GM18858 (cell line): ENCODE data around the gene FRMD4A.

Source experiments
- ATAC-seq: cut with Tn5 transposase; IDR thresholded peaks from one replicate; pipeline ENCODE4 v1.9.1; 2021; ENCODE audit not compliant: unreplicated experiment

FRMD4A gene

GRCh38 chr10:14195433-14195832 lies 135.3 kb downstream of the FRMD4A start:
- ATAC-seq, result no peak

GRCh38 chr10:14192746-14193145 lies 138.0 kb downstream of the FRMD4A start:
- no peak for ATAC-seq

DNA sequence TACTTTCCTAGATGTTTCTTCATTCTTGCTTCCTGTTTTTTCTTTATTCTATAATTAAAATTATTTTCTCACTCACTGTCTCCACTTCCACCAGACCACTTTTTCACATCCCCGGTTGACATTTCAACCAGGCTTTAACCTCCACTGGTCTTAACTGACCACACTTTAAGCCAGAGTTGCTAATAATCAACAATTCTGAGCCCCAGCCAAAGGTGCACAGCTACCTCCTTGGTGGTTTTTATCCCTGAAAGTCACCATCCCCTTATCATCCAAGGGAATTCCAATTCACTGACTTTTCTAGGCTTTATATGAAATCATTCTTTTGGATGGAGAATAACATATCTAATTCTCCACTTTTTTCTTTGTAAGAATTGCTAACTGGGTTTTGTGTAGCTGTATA lies 138.9 kb downstream of the FRMD4A start:
- no peak for ATAC-seq

DNA sequence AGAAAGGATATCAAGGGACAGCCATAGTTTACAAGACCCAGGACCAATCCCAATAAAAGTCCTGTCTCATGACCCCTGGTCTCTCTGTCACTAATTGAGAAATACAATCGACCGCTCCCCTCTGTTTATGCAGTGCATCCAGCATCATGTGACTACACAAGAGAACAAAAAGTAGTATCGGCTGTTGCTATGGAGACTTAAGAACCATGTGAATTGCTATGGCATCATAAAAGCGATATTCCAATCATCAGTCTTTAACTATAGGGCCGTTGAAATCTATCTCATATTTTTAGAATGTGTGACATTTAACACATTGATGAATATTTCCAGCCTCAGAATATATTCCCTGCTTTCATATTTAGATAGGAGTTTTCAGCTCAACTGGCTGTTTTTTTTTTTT lies 139.3 kb downstream of the FRMD4A start:
- no peak for ATAC-seq

DNA sequence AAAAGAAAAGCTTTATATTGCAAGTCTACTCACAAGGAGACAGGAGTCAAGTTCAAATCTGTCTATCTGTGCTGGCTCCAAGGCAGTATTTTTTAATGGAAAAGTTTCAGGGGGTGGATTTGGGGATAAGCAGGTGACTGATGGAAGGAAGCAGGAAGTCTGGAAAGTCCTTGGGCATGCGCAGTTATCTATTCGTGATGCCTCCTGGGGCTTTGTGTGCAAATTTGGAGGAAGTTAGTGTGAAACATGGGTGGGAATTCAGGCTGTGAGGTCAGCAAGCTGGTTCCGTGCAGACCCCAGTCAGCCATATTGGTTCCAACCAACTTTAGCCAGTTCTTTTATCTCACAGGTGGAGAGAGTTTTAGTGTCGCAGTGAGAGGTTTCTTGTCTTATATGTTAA lies 140.0 kb downstream of the FRMD4A start:
- no peak for ATAC-seq

DNA sequence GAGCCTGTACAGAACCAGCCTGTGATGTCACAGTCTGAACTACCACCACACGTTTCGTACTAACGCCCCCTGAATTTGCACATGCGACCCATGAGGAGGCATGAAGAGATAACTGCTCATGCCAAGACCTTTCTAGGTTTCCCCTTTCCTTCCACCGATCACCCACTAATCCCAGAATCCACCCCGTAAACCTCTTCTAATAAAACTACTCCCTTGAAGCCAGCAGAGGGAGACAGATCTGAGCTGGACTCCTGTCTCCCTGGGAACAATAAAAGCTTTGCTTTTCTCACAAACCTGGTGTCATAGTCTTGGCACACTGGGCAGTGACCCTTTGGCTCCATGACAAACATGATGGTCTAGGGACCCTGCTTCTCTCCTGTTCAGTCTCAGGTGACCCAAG lies 144.5 kb downstream of the FRMD4A start:
- ATAC-seq, result no peak

DNA sequence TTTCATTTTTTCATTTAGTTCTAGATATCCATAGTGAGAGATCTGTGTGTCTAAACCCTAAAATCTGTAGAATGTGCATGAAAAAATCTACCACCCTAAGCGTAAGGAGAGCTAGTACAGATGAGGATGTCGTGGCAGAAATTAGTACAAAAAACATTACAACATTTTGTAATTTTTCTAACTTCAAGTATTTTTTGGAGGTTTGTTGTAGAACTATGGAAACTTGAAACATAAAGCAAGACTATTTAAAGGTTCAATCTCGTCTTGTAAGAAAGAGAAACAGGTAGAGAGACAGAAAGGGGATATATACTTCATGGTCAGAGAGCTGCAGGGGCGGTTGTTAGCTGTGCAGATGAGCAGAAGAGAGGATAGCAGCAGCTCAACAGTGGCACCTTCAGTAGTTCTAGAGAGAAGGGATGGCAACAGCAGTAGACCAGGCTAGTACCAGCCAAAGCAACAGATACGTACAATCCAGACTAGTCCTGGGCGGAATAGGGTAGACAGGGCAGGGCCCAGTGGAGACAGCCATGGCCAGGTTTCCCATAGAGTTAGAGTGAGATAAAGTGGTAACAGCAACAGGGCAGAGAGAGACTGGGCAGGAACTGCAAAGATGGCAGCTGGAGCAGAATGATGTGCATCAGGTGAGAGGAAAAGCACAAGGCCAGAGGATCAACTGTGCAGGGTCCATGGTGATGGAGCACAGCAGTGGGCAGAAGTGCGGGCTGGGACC lies 145.2 kb downstream of the FRMD4A start:
- peak; percentile 78 for ATAC-seq

- ATAC-seq, result peak; percentile 35
Measured at GRCh38 chr10:14184841-14185315, 145.8 kb downstream of the FRMD4A start.

DNA sequence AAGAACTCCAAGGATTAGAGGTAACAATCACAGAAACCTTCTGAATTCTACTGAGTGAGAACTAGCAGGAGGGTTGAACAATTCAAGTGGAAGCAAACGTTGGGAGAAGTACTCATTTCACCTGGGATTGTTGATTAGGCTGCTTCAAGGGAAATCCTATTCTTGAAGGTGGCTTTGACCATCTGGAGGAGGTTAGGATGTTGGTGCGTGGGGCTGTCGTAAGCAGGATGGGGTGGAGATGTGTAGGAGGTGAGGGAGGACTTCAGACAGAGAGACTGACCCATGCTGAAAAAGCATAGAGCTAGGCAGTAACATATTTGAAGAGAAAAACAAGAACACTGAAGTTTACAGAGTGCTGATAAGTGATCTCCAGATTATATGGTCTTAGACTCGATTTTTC lies 147.9 kb downstream of the FRMD4A start:
- ATAC-seq, result no peak

DNA sequence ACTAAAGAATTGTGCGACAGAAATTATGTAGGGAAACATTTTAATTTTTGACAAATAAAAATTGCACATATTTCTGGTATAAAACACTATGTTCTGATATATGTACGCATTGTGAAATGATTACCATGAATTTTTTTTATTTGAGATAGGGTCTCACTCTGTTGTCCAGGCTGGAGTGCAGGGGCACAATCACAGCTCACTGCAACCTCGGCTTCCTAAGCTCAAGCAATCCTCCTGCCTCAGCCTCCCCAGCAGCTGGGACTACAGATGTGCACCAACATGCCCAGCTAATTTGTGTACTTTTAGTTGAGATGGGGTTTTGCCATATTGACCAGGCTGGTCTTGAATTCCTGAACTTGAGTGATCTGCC lies 149.2 kb downstream of the FRMD4A start:
- no peak for ATAC-seq

- ATAC-seq, result no peak
Measured at GRCh38 chr10:14180911-14181566, 149.7 kb downstream of the FRMD4A start.

GRCh38 chr10:14179251-14179650 lies 151.5 kb downstream of the FRMD4A start:
- ATAC-seq, result no peak

- no peak for ATAC-seq
Measured at GRCh38 chr10:14173706-14174594, 156.8 kb downstream of the FRMD4A start.

DNA sequence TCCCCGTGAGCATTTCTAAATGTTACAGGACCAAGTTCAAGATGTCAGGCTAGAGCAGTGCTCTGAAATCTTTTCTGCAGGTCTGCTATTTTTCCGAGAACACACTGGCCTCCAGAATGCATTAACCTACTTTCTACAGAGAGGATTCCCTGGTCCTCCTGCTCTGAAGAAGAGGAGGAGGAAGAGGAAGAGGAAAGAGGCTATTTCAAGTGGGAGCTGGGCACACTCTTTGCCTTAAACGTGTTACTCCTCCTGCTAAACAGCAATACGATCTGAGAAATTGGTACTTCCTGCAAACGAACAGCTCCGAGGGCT lies 157.4 kb downstream of the FRMD4A start:
- ATAC-seq, result no peak

- no peak for ATAC-seq
Measured at GRCh38 chr10:14172336-14172950, 158.3 kb downstream of the FRMD4A start.

GRCh38 chr10:14171336-14171735 lies 159.4 kb downstream of the FRMD4A start:
- ATAC-seq, result no peak

- ATAC-seq, result no peak
Measured at GRCh38 chr10:14163377-14164086, 167.2 kb downstream of the FRMD4A start.

DNA sequence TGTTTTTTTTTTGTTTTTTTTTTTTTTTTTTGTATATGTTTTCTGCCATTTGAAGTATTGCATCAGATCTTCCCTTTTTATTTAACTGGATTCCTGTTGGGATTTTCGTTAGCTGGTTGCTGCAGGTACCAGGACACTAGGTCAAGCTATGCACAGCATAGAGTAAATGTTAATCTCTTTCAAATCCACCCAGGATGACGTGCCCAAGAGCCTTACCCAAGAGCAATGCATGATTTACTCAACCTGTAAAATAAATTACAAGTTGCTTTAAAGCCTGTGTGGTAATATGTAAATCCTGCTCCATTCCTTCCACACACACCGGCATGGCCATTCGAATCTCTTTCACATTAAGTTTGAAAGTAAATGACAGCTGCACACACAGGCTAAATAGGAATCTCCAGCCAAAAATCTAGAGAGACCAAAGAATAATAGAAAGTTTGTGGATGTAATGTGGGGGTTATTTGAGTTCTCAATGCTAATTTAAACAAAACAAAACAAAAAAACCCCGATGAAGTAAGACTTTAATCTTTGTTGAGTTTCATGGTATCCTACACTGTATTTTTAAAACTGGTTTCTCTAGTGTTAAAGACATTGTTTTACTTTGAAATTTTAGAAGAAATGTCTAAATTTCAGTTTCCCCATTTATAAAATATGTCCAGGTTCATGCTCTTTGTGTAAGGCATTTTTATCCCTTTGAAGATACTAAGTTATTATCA lies 167.9 kb downstream of the FRMD4A start:
- ATAC-seq, result no peak

- ATAC-seq, result no peak
Measured at GRCh38 chr10:14162061-14162460, 168.7 kb downstream of the FRMD4A start.

GRCh38 chr10:14160299-14160698 lies 170.4 kb downstream of the FRMD4A start:
- ATAC-seq, result no peak
